CD4-positive, alpha-beta T cell treated with Interleukin-15 for 1 hour (primary cell): Measurements from ENCODE around the gene ZNF91.
"Not testable (repeated sequence)": the region's sequence is repeated elsewhere in the genome, so short reads cannot be mapped to it uniquely, and the experiment has no call there.

ENCODE experiments used
- DNase-seq: peaks from one replicate; pipeline ENCODE4 v3.0.0-alpha.2; 2020

Gene ZNF91

DNA sequence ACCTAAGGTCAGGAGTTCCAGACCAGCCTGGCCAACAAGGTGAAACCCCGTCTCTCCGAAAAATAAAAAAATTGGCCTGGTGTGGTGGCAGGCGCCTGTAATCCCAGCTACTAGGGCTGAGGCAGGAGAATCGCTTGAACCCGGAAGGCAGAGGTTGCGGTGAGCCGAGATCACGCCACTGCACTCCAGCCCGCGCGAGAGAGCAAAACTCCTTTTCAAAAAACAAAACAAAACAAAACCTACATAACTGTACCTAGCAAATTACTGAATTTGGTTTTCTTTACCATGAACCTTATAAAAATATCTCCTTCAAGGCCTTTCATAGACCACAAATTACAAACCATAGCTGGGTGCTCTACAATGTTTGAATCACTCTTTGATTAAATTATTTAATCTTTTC, 760 bp downstream of the ZNF91 start:
- peak; percentile 41 for DNase-seq

DNA sequence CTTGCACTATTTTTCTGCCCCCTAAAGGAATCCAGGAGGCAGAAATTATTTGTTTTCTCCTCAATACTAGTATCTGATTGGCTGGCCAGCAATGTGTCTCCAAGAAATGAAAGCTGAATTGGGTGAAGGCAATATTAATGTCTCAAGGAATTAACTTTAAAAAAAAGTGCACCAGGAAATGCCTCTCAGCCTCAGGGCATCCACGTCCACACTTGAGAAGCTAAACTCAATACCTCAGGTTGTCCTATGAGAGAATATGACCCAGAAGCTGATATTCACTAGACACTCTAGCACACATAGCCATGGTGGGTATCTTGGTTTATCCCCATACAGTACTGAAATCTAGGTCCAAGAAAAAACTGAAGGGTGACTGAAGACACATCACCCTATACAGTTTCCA, 2.1 kb downstream of the ZNF91 start:
- DNase-seq, result no peak

- DNase-seq, result no peak
These were observed 4.0 kb downstream of the ZNF91 start for GRCh38 chr19:23391236-23391635.

DNA sequence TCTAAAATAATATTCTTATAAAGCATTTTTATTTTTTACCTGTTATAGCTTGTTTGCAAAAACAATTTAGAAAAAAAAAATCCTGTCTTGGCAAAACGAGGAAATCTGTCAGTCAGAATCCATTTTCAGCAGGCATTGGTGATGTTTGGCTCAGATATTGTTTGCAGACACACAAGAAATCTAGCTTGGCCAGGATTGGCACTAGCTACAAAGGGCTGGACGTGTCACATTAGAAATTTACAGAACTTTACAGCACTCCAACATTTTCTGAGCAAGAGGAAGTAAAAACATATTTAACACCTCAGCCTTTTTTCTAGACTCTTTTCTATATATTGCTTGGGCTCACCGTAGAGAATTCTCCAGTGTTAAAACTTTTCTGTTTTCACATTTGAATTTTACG, 9.9 kb downstream of the ZNF91 start:
- no peak for DNase-seq

DNA sequence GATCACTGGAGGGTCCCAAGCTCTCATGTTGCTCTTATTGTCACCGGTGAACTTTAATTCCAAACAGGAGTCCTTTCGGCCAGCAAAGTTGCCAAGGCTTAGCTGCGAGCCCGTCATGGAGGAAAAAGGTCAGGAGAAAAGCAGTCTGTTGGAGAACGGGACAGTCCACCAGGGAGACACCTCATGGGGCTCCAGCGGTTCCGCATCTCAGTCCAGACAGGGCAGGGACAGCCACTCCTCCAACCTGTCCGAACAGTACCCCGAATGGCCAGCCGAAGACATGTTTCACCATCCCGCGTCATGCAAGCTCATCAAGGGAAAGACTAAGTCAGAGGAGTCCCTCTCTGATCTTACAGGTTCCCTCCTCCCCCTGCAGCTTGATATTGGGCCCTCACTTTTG, 10.4 kb downstream of the ZNF91 start:
- DNase-seq, result no peak

- DNase-seq, result no peak
These were observed 11.1 kb downstream of the ZNF91 start for GRCh38 chr19:23384166-23384565.

DNA sequence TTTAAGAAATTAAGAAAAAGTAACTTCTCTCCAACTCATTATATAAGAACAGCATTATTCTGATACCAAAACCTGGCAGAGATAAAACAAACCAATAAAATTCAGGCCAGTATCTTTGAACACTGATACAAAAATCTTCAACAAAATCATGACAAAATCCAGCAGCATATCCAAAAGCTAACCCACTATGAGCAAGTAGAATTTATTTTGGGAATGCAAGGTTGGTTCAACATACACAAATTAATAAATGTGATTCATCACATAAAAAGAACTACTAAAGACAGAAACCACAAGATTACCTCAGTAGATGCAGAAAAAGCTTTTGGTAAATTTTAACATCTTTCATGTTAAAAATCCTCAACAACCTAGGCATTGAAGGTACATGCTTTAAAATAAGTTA, 12.3 kb downstream of the ZNF91 start:
- no peak for DNase-seq

GRCh38 chr19:23381114-23381513, 14.2 kb downstream of the ZNF91 start:
- no peak for DNase-seq

DNA sequence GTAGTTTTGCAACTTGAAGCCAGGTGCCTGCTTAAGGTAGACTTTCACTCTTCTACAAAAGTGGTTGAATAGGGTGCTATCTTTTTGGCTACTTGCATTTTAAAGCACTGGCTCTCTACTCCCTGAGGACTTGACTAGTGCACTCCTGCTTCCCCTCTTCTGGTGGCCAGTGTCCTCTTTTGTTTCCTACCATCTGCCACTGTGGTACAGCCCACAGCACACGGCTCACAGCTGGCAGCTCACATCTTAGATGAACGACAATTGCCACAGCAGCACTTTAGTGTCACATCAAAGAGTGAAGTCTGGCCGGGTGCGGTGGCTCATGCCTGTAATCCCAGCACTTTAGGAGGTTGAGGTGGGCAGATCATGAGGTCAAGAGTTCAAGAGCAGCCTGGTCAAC, 15.6 kb downstream of the ZNF91 start:
- not testable (repeated sequence) for DNase-seq

DNA sequence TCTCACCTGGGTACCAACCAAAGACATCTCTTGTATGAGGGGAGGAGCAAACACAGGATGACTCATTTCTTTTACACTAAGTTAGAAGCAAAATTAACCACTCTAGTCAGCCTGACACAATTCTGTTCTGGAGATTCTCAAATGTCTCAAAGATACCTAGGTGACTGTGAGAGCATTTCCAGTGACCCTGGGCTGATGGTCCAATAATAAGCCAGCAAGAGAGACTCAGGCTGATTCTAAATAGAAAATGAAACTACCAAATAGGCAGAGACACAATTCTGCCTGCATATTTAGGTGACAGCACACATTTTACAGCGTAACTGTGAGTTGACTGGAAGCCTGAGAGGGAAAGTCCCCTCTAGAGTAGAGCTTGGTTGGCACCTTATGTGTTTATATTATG, 16.3 kb downstream of the ZNF91 start:
- DNase-seq, result no peak

DNA sequence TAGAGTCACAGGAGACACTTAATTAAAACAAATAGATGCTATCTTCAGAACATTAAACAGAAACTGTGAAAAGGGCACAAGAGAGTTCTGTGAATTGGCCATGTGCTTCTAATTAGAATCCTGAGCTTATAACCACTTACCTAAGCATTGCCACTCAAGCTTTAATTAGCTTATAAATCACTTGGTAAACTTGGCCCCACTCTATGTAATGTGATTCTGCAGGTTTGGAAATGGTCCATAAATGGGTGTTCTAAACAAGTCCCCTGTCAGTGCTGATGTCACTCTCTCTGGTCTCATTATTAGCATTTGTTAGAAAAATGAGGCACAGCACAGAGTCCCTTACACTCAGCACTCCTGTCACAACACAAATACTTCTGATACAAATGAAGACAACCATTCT, 18.0 kb downstream of the ZNF91 start:
- no peak for DNase-seq

DNA sequence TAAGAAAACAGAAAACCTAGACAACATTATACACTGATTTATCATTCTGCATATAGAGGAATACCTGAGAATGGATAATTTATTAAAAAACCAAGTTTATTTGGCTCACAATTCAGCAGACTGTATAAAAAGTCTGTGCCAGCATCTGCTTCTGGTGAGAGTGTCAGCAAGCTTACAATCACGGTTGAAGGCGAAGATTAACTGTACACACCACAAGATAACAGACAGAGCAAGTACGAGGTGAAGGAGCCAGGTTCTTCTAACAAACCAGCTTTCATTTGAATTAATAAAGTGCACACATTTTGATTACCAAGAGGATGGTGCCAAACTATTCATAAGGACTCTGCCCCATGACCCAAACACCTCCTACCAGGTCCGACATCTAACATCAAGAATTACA, 28.8 kb downstream of the ZNF91 start:
- DNase-seq, result no peak

GRCh38 chr19:23366031-23366430, 29.2 kb downstream of the ZNF91 start:
- DNase-seq, result not testable (repeated sequence)

DNA sequence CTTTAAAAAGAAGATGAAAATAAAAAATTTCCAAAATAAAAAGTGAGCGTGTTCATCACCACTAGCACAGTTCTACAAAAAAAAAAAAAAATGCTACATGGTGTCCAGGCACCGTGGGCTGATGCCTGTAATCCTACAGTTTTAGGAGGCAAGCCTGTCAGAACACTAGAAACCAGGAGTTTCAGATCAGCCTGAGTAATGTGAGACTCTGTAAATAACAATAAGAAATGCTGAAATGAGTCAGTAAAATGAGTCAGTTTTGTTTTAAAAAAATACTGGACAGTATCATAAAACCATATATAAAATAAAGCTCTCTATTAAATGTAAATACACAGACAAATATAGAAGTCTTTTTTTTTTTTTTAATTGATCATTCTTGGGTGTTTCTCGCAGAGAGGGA, 30.0 kb downstream of the ZNF91 start:
- DNase-seq, result no peak

GRCh38 chr19:23361843-23362242, 33.4 kb downstream of the ZNF91 start:
- DNase-seq, result not testable (repeated sequence)

DNA sequence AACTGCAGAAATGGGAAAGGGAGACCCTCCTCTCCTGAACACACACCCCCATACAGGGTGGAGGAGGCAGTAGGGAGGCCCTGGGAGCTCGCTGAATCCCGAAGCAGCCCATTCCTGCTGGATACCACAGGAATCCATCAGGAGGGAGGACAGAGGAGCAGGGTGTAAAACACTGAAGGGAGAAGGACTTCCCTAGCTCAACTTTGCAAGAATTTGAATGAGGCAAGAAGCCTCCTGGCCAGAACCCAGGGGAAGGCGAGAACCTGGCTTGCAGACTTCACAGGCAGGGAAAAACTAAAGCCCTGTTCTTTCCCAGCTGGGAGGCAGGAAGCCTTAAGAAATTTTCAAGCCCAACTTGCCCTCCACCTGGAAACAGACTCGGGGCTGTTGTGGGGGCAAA, 43.5 kb downstream of the ZNF91 start:
- no peak for DNase-seq

- DNase-seq, result no peak
These were observed 48.6 kb downstream of the ZNF91 start for GRCh38 chr19:23346696-23347095.

DNA sequence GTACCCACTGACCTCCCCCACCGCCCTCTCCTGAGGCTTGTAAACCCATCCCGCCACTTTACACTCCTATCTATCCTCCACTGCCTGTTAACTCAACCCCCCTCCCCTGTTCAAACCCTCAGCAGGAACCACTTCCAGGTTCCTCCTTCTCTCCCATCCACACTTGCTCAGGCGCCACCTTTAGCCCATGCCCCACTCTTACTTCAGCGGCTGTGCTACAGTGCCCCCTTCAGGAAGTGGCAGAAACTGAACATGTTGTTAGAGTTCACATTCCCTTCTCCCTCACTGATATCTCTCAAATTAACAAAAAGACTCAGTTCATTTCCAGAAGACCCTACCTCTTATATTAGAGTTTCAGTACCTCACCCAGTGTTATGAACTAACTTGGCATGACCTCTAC, 49.4 kb downstream of the ZNF91 start:
- DNase-seq, result no peak

GRCh38 chr19:23343434-23344010, 51.7 kb downstream of the ZNF91 start:
- DNase-seq, result no peak

- DNase-seq, result no peak
These were observed 67.1 kb downstream of the ZNF91 start for GRCh38 chr19:23328211-23328610.

DNA sequence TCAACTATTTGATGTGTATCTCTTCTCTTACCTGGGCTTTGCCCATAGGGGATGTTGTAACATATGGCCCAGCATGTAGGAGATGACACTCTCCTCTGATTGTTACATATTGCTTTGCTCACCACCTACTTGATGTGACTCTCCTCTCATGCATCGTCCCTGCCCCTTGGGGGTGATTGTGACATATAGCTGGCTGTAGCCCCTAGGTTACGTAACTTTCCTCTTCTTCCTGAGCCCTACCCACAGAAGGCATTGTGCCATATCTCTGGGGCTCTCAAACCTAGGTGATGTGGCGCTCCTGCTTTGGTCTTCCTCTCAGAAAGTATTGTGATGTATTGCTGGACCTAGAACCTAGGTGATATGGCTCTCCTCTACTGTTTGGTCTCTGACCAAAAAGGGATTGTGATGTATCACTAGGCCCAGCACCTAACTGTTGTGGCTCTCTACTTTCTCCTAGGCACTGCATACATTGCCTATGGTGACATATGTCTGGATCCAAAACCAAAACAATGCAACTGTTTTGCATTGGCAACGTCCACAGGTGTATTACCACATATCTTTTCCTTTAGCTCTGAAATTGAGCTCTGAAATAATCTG, 73.2 kb downstream of the ZNF91 start:
- DNase-seq, result no peak

- DNase-seq, result not testable (repeated sequence)
These were observed 73.9 kb downstream of the ZNF91 start for GRCh38 chr19:23321403-23321802.

DNA sequence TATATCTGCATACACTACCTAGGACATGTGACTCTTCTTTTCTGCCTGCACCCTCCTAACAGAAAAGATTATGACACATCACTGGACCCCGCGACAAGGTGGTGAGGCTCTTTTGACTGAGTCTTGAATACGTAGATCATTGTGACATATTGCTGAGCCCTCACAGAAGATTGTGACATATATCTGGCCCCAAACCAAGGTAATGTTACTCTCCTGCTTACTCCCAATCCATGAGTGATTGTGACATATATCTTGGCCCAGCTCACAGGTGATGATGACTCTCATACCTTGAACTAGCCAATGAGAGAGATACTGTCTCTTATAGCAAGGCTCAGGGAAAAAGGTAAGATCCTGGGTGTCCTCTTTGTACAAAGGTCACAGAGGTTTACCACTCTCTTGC, 75.7 kb downstream of the ZNF91 start:
- DNase-seq, result not testable (repeated sequence)

- DNase-seq, result not testable (repeated sequence)
These were observed 76.3 kb downstream of the ZNF91 start for GRCh38 chr19:23318941-23319340.

DNA sequence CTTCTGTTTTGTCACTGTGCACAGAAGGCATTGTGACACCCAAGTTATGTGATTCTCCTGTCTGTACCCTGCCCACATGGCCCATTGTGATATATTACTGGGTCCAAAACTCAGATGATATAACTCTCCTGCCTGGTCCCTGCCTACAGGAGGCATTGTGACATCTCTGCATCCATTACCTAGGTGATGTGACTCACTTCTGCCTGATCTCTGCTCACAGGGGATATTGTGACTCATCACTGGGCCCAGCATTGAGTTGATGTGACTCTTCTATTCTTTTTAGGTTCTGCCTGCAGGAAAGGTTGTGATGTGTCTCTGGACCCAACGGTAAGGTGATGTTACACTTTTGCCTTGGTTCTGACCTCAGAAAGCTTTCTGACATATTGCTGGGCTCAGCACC, 77.1 kb downstream of the ZNF91 start:
- DNase-seq, result no peak
